HG03575 (cell line): ENCODE results near the gene IFT57.
"Not testable (repeated sequence)": the region's sequence is repeated elsewhere in the genome, so short reads cannot be mapped to it uniquely, and the experiment has no call there.

Experiments used
- ATAC-seq: cut with Tn5 transposase; IDR thresholded peaks from one replicate; pipeline ENCODE4 v1.9.1; 2021; ENCODE audit not compliant: unreplicated experiment, insufficient number of reproducible peaks, low FRiP score; ENCODE audit errors: extremely low read depth

Gene IFT57

GRCh38 chr3:108221911-108222852 is at the start of gene IFT57:
TSS of gene IFT57 (minus strand) at chr3:108222424. CDS start at chr3:108222322, 102 bp downstream.
- peak; percentile 75 for ATAC-seq

GRCh38 chr3:108271626-108272025 is 49.4 kb upstream of the IFT57 start:
- ATAC-seq: no peak

- ATAC-seq: not testable (repeated sequence)
Measured at GRCh38 chr3:108268235-108268634, 46.0 kb upstream of the IFT57 start.

GRCh38 chr3:108264534-108265298 is 42.5 kb upstream of the IFT57 start:
- not testable (repeated sequence) for ATAC-seq

- ATAC-seq: no peak
Measured at GRCh38 chr3:108255131-108255530, 32.9 kb upstream of the IFT57 start.

GRCh38 chr3:108251844-108252243 is 29.6 kb upstream of the IFT57 start:
- no peak for ATAC-seq

GRCh38 chr3:108251265-108251664 is 29.0 kb upstream of the IFT57 start:
- ATAC-seq: no peak

- ATAC-seq: no peak
Measured at GRCh38 chr3:108250626-108251025, 28.4 kb upstream of the IFT57 start.

GRCh38 chr3:108243243-108243642 is 21.0 kb upstream of the IFT57 start:
- no peak for ATAC-seq

- no peak for ATAC-seq
Measured at GRCh38 chr3:108242776-108243175, 20.6 kb upstream of the IFT57 start.

GRCh38 chr3:108241721-108242120 is 19.5 kb upstream of the IFT57 start:
- no peak for ATAC-seq

GRCh38 chr3:108241146-108241545 is 18.9 kb upstream of the IFT57 start:
- no peak for ATAC-seq

- ATAC-seq: no peak
Measured at GRCh38 chr3:108239082-108239481, 16.9 kb upstream of the IFT57 start.

GRCh38 chr3:108235290-108235689 is 13.1 kb upstream of the IFT57 start:
- no peak for ATAC-seq

- no peak for ATAC-seq
Measured at GRCh38 chr3:108234387-108234957, 12.2 kb upstream of the IFT57 start.

GRCh38 chr3:108228286-108228685 is 6.1 kb upstream of the IFT57 start:
- no peak for ATAC-seq

GRCh38 chr3:108227131-108227530 is 4.9 kb upstream of the IFT57 start:
- ATAC-seq: no peak

- no peak for ATAC-seq
Measured at GRCh38 chr3:108225221-108225620, 3.0 kb upstream of the IFT57 start.

GRCh38 chr3:108223928-108224327 is 1.7 kb upstream of the IFT57 start:
- ATAC-seq: no peak
